K562 (cell line): ENCODE results near the gene EPB41L4B. TPM values are rescaled to one million over a fixed set of nuclear protein-coding genes. Genes with fewer than 3 reads are reported as not detected.

ENCODE experiments used
- ADNP ChIP-seq: fragments of 200-800 bp; sonication (Bioruptor generic); IDR thresholded peaks from 2 replicates; pipeline ENCODE4 v1.6.1; 2016; ENCODE audit warnings: missing genetic modification characterization, missing compliant biosample characterization
- CBFA2T2 ChIP-seq: fragments of 450-650 bp; conservative IDR thresholded peaks from 2 replicates; pipeline ENCODE4 v1.6.1; 2017; ENCODE audit warnings: mild to moderate bottlenecking
- CHD1 ChIP-seq: fragments of 200-600 bp; sonication (generic); IDR thresholded peaks from one replicate; pipeline ENCODE4 v1.6.1; 2012; ENCODE audit warnings: mild to moderate bottlenecking, moderate library complexity, low read length, inconsistent platforms
- DPF2 ChIP-seq: fragments of 450-650 bp; IDR thresholded peaks from 2 replicates; pipeline ENCODE4 v1.6.1; 2016
- ELF1 ChIP-seq: fragments of 200-800 bp; sonication (Bioruptor generic); IDR thresholded peaks from 2 replicates; pipeline ENCODE4 v1.6.1; 2016; ENCODE audit warnings: missing genetic modification characterization, missing compliant biosample characterization
- HDAC1 ChIP-seq, 2 experiments: fragments of 450-650 bp; IDR thresholded peaks; 2 replicates each; pipeline ENCODE4 v1.6.1; 2016 to 2017; ENCODE audit warnings: inconsistent platforms in 1 of 2, mild to moderate bottlenecking in 1 of 2, moderate library complexity in 1 of 2
- KAT2B ChIP-seq: IDR thresholded peaks from one replicate; pipeline ENCODE4 v1.6.1; 2012; ENCODE audit warnings: low read depth, mild to moderate bottlenecking, control low read depth, inconsistent platforms, low read length, moderate library complexity
- KAT8 ChIP-seq: fragments of 450-650 bp; IDR thresholded peaks from 2 replicates; pipeline ENCODE4 v1.6.1; 2016; ENCODE audit warnings: low read depth, mild to moderate bottlenecking
- KDM5B ChIP-seq: fragments of 200-600 bp; sonication (generic); IDR thresholded peaks from 2 replicates; pipeline ENCODE4 v1.6.1; 2012; ENCODE audit warnings: low read depth, mild to moderate bottlenecking, moderate library complexity, low read length, control low read depth, inconsistent platforms; ENCODE audit not compliant: insufficient replicate concordance
- KLF10 ChIP-seq: fragments of 250-450 bp; sonication (Bioruptor Pico); IDR thresholded peaks from 2 replicates; pipeline ENCODE4 v1.6.1; 2021; ENCODE audit warnings: matching md5 sums
- NCOA1 ChIP-seq: fragments of 450-650 bp; IDR thresholded peaks from 2 replicates; pipeline ENCODE4 v1.6.1; 2016; ENCODE audit warnings: low read depth
- NCOR1 ChIP-seq: fragments of 450-650 bp; IDR thresholded peaks from 2 replicates; pipeline ENCODE4 v1.6.1; 2016; ENCODE audit warnings: mild to moderate bottlenecking, moderate library complexity
- NR2C2 ChIP-seq, 2 experiments: fragments of 200-800 bp in 1 of 2; sonication (Bioruptor generic) in 1 of 2; sonication (generic) in 1 of 2; formaldehyde crosslinking in 1 of 2; IDR thresholded peaks; 2 replicates each; pipeline versions ENCODE4 v1.6.1 to v1.8.0; 2016 to 2022; ENCODE audit warnings: mild to moderate bottlenecking in 1 of 2, missing compliant biosample characterization in 1 of 2, missing genetic modification characterization in 1 of 2, missing genetic modification reagents in 1 of 2
- RFX5 ChIP-seq: IDR thresholded peaks from 2 replicates; pipeline ENCODE4 v1.6.1; 2011; ENCODE audit warnings: low read depth, mild to moderate bottlenecking, improper control_type of control experiment, low read length
- SMARCE1 ChIP-seq: fragments of 450-650 bp; IDR thresholded peaks from 2 replicates; pipeline ENCODE4 v1.7.1; 2016; ENCODE audit warnings: mild to moderate bottlenecking
- SMC3 ChIP-seq: conservative IDR thresholded peaks from 2 replicates; pipeline ENCODE4 v1.6.1; 2011; ENCODE audit warnings: low read depth, low read length, improper control_type of control experiment; ENCODE audit not compliant: insufficient read depth
- STAG1 ChIP-seq: sonication (generic); formaldehyde crosslinking; IDR thresholded peaks from 2 replicates; pipeline ENCODE4 v1.5.0; 2020; ENCODE audit warnings: missing genetic modification reagents, borderline replicate concordance
- TEAD2 ChIP-seq: fragments of 450-650 bp; IDR thresholded peaks from 2 replicates; pipeline ENCODE4 v1.6.1; 2016; ENCODE audit warnings: missing genetic modification characterization, control low read depth, missing compliant biosample characterization
- ZNF263 ChIP-seq: sonication (generic); formaldehyde crosslinking; IDR thresholded peaks from 2 replicates; pipeline ENCODE4 v1.8.0; 2022; ENCODE audit warnings: mild to moderate bottlenecking, missing genetic modification reagents, borderline replicate concordance
- ZNF75A ChIP-seq: fragments of 450-650 bp; formaldehyde crosslinking; IDR thresholded peaks from 2 replicates; pipeline ENCODE4 v1.4.0; 2020; ENCODE audit warnings: mild to moderate bottlenecking
- polyA plus RNA-seq, 8 experiments: library from polyadenylated mRNA; depleted of rRNA in 4 of 8; stranded (reverse) in 5 of 8; unstranded in 3 of 8; fragments of >200 nt; fragmentation: Nextera tagmentation in 2 of 8; fragmentation: Illumina TruSeq in 1 of 8; extraction: Ambion mirVana in 2 of 8; extraction: Trizol in 1 of 8; gene quantifications; 2 replicates each; pipeline versions ENCODE4 v1.2.1 to v1.2.3, GENCODE V29; 2011 to 2014; ENCODE audit warnings: inconsistent platforms in 1 of 8, missing spikeins in 1 of 8
- total RNA-seq, 7 experiments: library from RNA; depleted of rRNA in 6 of 7; stranded (reverse); fragments of >200 nt in 6 of 7; fragmentation: Illumina TruSeq in 2 of 7; extraction: Trizol in 2 of 7; gene quantifications; 2 replicates each; pipeline versions ENCODE4 v1.2.1 to v1.2.3, GENCODE V29; 2011 to 2021; ENCODE audit warnings: low replicate concordance in 1 of 7
- TF ChIP-seq, protein P1 (sequence below): fragments of 250-450 bp; sonication (Bioruptor Pico); IDR thresholded peaks from 2 replicates; pipeline ENCODE4 v1.9.0; 2021; ENCODE audit warnings: mild to moderate bottlenecking, inconsistent platforms
- TF ChIP-seq, protein P2 (sequence below): fragments of 250-450 bp; sonication (Bioruptor Pico); IDR thresholded peaks from 2 replicates; pipeline ENCODE4 v1.5.0; 2020; ENCODE audit warnings: mild to moderate bottlenecking
- TF ChIP-seq, protein P3 (sequence below), 2 experiments: fragments of 250-450 bp in 1 of 2; fragments of 450-650 bp in 1 of 2; sonication (Bioruptor Pico) in 1 of 2; IDR thresholded peaks; 2 replicates each; pipeline versions ENCODE4 v1.6.1 to v1.8.0; 2016 to 2021; ENCODE audit warnings: mild to moderate bottlenecking in 2 of 2, moderate library complexity in 2 of 2, missing compliant biosample characterization in 1 of 2, missing genetic modification characterization in 1 of 2

Gene EPB41L4B
- total and polyA plus RNA-seq, 9 of the 15 experiments (the other 6 are each of a cell fraction or from before 2014, with no cell fraction given) = 0.09 to 0.38 (median 0.21) TPM

DNA sequence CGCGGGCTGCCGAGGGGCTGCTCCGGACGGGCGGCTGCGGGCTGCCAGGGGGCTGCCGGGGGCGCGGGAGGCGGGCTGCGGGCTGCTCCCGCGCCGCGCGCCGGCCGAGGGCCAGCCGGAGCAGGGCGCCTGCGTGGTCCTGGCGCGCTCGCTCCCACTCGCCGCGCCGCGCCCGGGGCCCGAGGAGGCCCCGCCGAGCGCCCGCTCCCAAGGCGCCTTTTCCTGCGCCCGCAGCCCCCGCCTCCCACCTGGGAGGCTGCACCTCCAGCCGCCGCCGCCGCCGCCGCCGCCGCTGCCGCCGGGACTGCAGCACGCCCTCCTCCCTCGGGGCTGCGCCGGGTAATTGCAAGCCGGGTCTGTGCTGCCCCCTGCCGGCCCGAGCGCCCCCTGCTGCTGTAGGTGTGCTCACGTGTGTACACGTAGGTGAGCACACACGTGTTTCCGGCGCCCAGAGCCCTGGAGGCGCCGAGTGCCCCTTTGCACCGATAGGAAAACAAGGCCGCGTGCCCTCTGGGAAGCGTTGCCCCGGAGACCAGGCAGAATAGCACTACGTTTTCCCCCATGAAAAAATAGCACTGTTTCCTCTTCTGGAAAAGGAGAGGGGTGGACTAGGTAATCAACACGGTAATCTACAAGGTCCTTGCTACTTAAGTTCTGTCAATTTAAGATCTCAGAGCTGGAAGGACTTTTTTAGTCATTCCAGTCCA, at the start of gene EPB41L4B (continued):
- TF ChIP-seq SMC3 (peak; percentile 91), ELF1 (tag) (no peak), NCOR1 (no peak; the same call in 1 of the 2 replicates), TEAD2 (tag) (no peak), CBFA2T2 (no peak), NR2C2 (CRISPR knock-in tag; IDR thresholded peaks at IDR 0.05) (no peak), NR2C2 (tag; IDR thresholded peaks at IDR 0.05) (no peak), HDAC1 (IDR thresholded peaks at IDR 0.05) (0 out of 4 replicates have a peak, but pooled peaks of 1 of the 2 experiments have one; percentile 43), NCOA1 (no peak), ADNP (tag) (no peak), KAT2B (no peak), KDM5B (no peak), ZNF75A (CRISPR knock-in tag) (no peak), STAG1 (peak; percentile 96), KAT8 (no peak), SMARCE1 (no peak), KLF10 (CRISPR knock-in tag) (no peak), CHD1 (no peak), DPF2 (no peak), ZNF263 (CRISPR knock-in tag) (peak; percentile 58; the same call in 1 of the 2 replicates), RFX5 (no peak)
- TF ChIP-seq, protein P1, sequence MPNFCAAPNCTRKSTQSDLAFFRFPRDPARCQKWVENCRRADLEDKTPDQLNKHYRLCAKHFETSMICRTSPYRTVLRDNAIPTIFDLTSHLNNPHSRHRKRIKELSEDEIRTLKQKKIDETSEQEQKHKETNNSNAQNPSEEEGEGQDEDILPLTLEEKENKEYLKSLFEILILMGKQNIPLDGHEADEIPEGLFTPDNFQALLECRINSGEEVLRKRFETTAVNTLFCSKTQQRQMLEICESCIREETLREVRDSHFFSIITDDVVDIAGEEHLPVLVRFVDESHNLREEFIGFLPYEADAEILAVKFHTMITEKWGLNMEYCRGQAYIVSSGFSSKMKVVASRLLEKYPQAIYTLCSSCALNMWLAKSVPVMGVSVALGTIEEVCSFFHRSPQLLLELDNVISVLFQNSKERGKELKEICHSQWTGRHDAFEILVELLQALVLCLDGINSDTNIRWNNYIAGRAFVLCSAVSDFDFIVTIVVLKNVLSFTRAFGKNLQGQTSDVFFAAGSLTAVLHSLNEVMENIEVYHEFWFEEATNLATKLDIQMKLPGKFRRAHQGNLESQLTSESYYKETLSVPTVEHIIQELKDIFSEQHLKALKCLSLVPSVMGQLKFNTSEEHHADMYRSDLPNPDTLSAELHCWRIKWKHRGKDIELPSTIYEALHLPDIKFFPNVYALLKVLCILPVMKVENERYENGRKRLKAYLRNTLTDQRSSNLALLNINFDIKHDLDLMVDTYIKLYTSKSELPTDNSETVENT (CRISPR knock-in tag) = 0 out of 2 replicates have a peak, but pooled peaks have one; percentile 34
- TF ChIP-seq, protein P2, sequence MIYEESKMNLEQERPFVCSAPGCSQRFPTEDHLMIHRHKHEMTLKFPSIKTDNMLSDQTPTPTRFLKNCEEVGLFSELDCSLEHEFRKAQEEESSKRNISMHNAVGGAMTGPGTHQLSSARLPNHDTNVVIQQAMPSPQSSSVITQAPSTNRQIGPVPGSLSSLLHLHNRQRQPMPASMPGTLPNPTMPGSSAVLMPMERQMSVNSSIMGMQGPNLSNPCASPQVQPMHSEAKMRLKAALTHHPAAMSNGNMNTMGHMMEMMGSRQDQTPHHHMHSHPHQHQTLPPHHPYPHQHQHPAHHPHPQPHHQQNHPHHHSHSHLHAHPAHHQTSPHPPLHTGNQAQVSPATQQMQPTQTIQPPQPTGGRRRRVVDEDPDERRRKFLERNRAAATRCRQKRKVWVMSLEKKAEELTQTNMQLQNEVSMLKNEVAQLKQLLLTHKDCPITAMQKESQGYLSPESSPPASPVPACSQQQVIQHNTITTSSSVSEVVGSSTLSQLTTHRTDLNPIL (CRISPR knock-in tag) = no peak
- TF ChIP-seq, protein P3, sequence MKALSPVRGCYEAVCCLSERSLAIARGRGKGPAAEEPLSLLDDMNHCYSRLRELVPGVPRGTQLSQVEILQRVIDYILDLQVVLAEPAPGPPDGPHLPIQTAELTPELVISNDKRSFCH (CRISPR knock-in tag; IDR thresholded peaks at IDR 0.05) = no peak
- TF ChIP-seq, protein P3 (tag; IDR thresholded peaks at IDR 0.05) = no peak
